ENCODE results near the gene KRTAP5-5. TPM values are rescaled to one million over a fixed set of nuclear protein-coding genes. Genes with fewer than 3 reads are reported as not detected.
A peak's percentile ranks its signal among the peaks of the same experiment; 100 is the strongest.

KRTAP5-5 gene
- total RNA-seq, 1 donor from 2014 or later = not detected

GRCh38 chr11:1639102-1639620, 9.6 kb downstream of the KRTAP5-5 start:
- ATAC-seq = no peak

GRCh38 chr11:1639666-1640065, 10.1 kb downstream of the KRTAP5-5 start:
- Histone ChIP-seq H3K9me3 (no peaks in the 10 kb centered on the region), H3K27ac (peak overlapping the region; percentile 41), H3K36me3 (no peaks in the 10 kb centered on the region), H3K27me3 (ENCODE audit: low read depth) (peaks cover 26% of the 10 kb centered on the region), H3K4me3 (no peak overlapping the region), H3K4me1 (peaks cover 11% of the 10 kb centered on the region)
- DNase-seq (no peak), ATAC-seq (no peak)
- intact Hi-C loops (cut with DNase I) = no loop called here
- no peak for TF ChIP-seq CTCF (IDR thresholded peaks at IDR 0.05)

More at GRCh38 chr11:1639102-1639620, 9.6 kb downstream of the KRTAP5-5 start:
- Histone ChIP-seq H3K27me3 (ENCODE audit: low read depth) (peaks cover 26% of the 10 kb centered on the region), H3K9me3 (no peaks in the 10 kb centered on the region), H3K27ac (peak overlapping the region; percentile 41), H3K4me3 (no peak overlapping the region), H3K36me3 (no peaks in the 10 kb centered on the region), H3K4me1 (peaks cover 11% of the 10 kb centered on the region)
- intact Hi-C loops (cut with DNase I) = no loop called here
- no peak for DNase-seq
- no peak for TF ChIP-seq CTCF (IDR thresholded peaks at IDR 0.05)

GRCh38 chr11:1640076-1640946, 10.7 kb downstream of the KRTAP5-5 start:
- TF ChIP-seq CTCF (IDR thresholded peaks at IDR 0.05) = peak; percentile 85
- intact Hi-C loops (cut with DNase I) = no loop called here
- Histone ChIP-seq H3K4me1 (peaks cover 11% of the 10 kb centered on the region), H3K27ac (no peak overlapping the region), H3K4me3 (no peak overlapping the region), H3K9me3 (no peaks in the 10 kb centered on the region), H3K36me3 (no peaks in the 10 kb centered on the region), H3K27me3 (ENCODE audit: low read depth) (peaks cover 26% of the 10 kb centered on the region)
- ATAC-seq = peak; percentile 62 to 63
- no peak for DNase-seq

- ATAC-seq (no peak), DNase-seq (no peak)
- no peak for TF ChIP-seq CTCF (IDR thresholded peaks at IDR 0.05)
- H3K9me3 ChIP-seq = no peaks in the 10 kb centered on the region
- no peak overlapping the region for H3K27ac ChIP-seq
- no peaks in the 10 kb centered on the region for H3K36me3 ChIP-seq
- H3K27me3 ChIP-seq (ENCODE audit: low read depth) = peaks cover 26% of the 10 kb centered on the region
- H3K4me1 ChIP-seq = peaks cover 11% of the 10 kb centered on the region
- no peak overlapping the region for H3K4me3 ChIP-seq
- intact Hi-C loops (cut with DNase I) = no loop called here
These were observed 11.5 kb downstream of the KRTAP5-5 start for GRCh38 chr11:1641096-1641495.

- H3K9me3 ChIP-seq = no peaks in the 10 kb centered on the region
- DNase-seq = no peak
- no peaks in the 10 kb centered on the region for H3K36me3 ChIP-seq
- TF ChIP-seq CTCF (IDR thresholded peaks at IDR 0.05) = no peak
- ATAC-seq = peak in 1 of 2 donors; percentile 31
- H3K27me3 ChIP-seq (ENCODE audit: low read depth) = peaks cover 26% of the 10 kb centered on the region
- intact Hi-C loops (cut with DNase I) = no loop called here
- no peak overlapping the region for H3K27ac ChIP-seq
- peaks cover 11% of the 10 kb centered on the region for H3K4me1 ChIP-seq
- no peak overlapping the region for H3K4me3 ChIP-seq
These were observed 12.9 kb downstream of the KRTAP5-5 start for GRCh38 chr11:1642288-1643145.
